GM23338 (cell line): ENCODE data around the gene G6PC2. TPM values are rescaled to one million over a fixed set of nuclear protein-coding genes. Genes with fewer than 3 reads are reported as not detected.

Experiments used
- ATAC-seq: fragments of 200-7000 bp; cut with Tn5 transposase; 3 replicates; pipeline ENCODE4 v1.9.1; 2020
- DNase-seq: peaks from one replicate; pipeline ENCODE4 v3.0.0-alpha.2; 2015; ENCODE audit warnings: low spot score
- H2AFZ ChIP-seq: fragments of 200-600 bp; sonication (generic); 2 replicates; pipeline ENCODE4 v1.8.0; 2016; ENCODE audit warnings: antibody characterized with exemption, mild to moderate bottlenecking, moderate library complexity
- H3F3A ChIP-seq: fragments of 200-600 bp; sonication (generic); replicated peaks from 2 replicates; pipeline ENCODE4 v1.8.0; 2017; ENCODE audit warnings: antibody characterized with exemption, mixed run types, low read depth
- H3K27ac ChIP-seq: fragments of 200-600 bp; sonication (generic); 2 replicates; pipeline ENCODE4 v1.6.1; 2016; ENCODE audit warnings: low read depth
- H3K27me3 ChIP-seq: fragments of 200-600 bp; sonication (generic); 2 replicates; pipeline ENCODE4 v1.8.0; 2016; ENCODE audit warnings: mild to moderate bottlenecking, mixed run types, moderate library complexity; ENCODE audit not compliant: insufficient read depth
- H3K36me3 ChIP-seq: fragments of 200-600 bp; sonication (generic); 2 replicates; pipeline ENCODE4 v1.8.0; 2016; ENCODE audit warnings: mild to moderate bottlenecking; ENCODE audit not compliant: insufficient read depth
- H3K4me1 ChIP-seq: fragments of 200-600 bp; sonication (generic); 2 replicates; pipeline ENCODE4 v1.8.0; 2016; ENCODE audit warnings: mild to moderate bottlenecking, moderate library complexity; ENCODE audit not compliant: insufficient read depth
- H3K4me2 ChIP-seq: fragments of 200-600 bp; sonication (generic); 2 replicates; pipeline ENCODE4 v1.7.1; 2017; ENCODE audit warnings: mixed run types
- H3K4me3 ChIP-seq: fragments of 200-600 bp; sonication (generic); 2 replicates; pipeline ENCODE4 v1.6.1; 2016; ENCODE audit warnings: mixed run types
- H3K79me2 ChIP-seq: fragments of 200-600 bp; sonication (generic); replicated peaks from 2 replicates; pipeline ENCODE4 v1.8.0; 2017; ENCODE audit warnings: mild to moderate bottlenecking; ENCODE audit not compliant: insufficient read depth
- H3K9me2 ChIP-seq: fragments of 200-600 bp; sonication (generic); 2 replicates; pipeline ENCODE4 v1.8.0; 2017; ENCODE audit not compliant: insufficient read depth
- H4K20me1 ChIP-seq: fragments of 200-600 bp; sonication (generic); replicated peaks from 2 replicates; pipeline ENCODE4 v1.8.0; 2017; ENCODE audit warnings: mild to moderate bottlenecking; ENCODE audit not compliant: insufficient read depth
- H3K27ac Mint-ChIP-seq: 2 replicates; pipeline ENCODE4 v1.8.0; 2020; ENCODE audit warnings: inconsistent platforms, mild to moderate bottlenecking, moderate library complexity, mixed read lengths
- H3K27me3 Mint-ChIP-seq: 3 replicates; pipeline ENCODE4 v1.8.0; 2022; ENCODE audit warnings: low read depth, mild to moderate bottlenecking, moderate library complexity, mixed read lengths, inconsistent platforms; ENCODE audit not compliant: insufficient read depth, poor library complexity
- H3K36me3 Mint-ChIP-seq: 3 replicates; pipeline ENCODE4 v1.8.0; 2021; ENCODE audit warnings: low read depth, mild to moderate bottlenecking, inconsistent platforms, moderate library complexity, mixed read lengths
- H3K4me1 Mint-ChIP-seq: 3 replicates; pipeline ENCODE4 v1.8.0; 2020; ENCODE audit warnings: mild to moderate bottlenecking, inconsistent platforms, mixed read lengths
- H3K4me3 Mint-ChIP-seq: 3 replicates; pipeline ENCODE4 v1.8.0; 2021; ENCODE audit warnings: moderate library complexity, mild to moderate bottlenecking, inconsistent platforms, mixed read lengths
- H3K9me3 Mint-ChIP-seq: 3 replicates; pipeline ENCODE4 v1.8.0; 2020; ENCODE audit warnings: moderate library complexity, mild to moderate bottlenecking, inconsistent platforms, mixed read lengths
- STAT1 ChIP-seq: IDR thresholded peaks from one replicate; pipeline ENCODE4 v1.6.1; 2016; ENCODE audit warnings: antibody characterized with exemption; ENCODE audit not compliant: unreplicated experiment
- ZNF114 ChIP-seq: fragments of 250-450 bp; sonication (Bioruptor Pico); IDR thresholded peaks from 2 replicates; pipeline ENCODE4 v1.5.0; 2020; ENCODE audit warnings: mild to moderate bottlenecking, moderate library complexity
- ZNF331 ChIP-seq: fragments of 250-450 bp; sonication (Bioruptor Pico); IDR thresholded peaks from 2 replicates; pipeline ENCODE4 v1.5.0; 2020; ENCODE audit warnings: low read depth, mild to moderate bottlenecking, moderate library complexity
- polyA plus RNA-seq: library from polyadenylated mRNA; unstranded; fragments of >200 nt; fragmentation: Nextera tagmentation; extraction: Ambion mirVana; gene quantifications from 2 replicates; pipeline ENCODE4 v1.2.1, GENCODE V29; 2016
- total RNA-seq: library from RNA; depleted of rRNA; stranded (reverse); fragments of >200 nt; shearing (Covaris generic); gene quantifications from 2 replicates; pipeline ENCODE4 v1.2.3, GENCODE V29; 2014
- TF ChIP-seq, protein P1 (sequence below): IDR thresholded peaks from 2 replicates; pipeline ENCODE4 v1.6.1; 2016; ENCODE audit warnings: antibody characterized with exemption
- TF ChIP-seq, protein P2 (sequence below): fragments of 250-450 bp; sonication (Bioruptor Pico); IDR thresholded peaks from 2 replicates; pipeline ENCODE4 v1.5.0; 2020; ENCODE audit warnings: mild to moderate bottlenecking, moderate library complexity

The G6PC2 gene
- total and polyA plus RNA-seq, 2 experiments from 2014 or later, result not detected

DNA sequence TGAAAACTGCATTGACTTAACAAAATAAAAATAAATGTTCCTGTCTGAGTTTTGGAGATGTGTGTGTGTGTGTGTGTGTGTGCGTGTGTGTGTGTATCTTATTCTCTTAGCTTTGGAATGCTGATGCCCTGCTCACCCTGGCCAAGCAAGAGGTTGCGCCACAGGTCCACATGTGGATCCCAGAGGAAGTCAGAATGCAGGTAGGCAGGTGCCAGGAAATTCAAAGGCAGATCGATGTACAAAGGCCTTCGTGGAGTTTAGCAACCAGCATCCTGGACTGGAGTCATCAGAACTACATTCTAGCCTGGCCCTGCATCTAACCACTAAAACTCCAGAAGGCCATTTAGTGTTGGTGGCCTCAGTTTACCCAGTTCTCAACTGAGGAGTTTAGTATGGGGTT lies 12.4 kb downstream of the G6PC2 start (continued):
- TF ChIP-seq, protein P1, sequence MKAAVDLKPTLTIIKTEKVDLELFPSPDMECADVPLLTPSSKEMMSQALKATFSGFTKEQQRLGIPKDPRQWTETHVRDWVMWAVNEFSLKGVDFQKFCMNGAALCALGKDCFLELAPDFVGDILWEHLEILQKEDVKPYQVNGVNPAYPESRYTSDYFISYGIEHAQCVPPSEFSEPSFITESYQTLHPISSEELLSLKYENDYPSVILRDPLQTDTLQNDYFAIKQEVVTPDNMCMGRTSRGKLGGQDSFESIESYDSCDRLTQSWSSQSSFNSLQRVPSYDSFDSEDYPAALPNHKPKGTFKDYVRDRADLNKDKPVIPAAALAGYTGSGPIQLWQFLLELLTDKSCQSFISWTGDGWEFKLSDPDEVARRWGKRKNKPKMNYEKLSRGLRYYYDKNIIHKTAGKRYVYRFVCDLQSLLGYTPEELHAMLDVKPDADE, result no peak
- TF ChIP-seq STAT1 (no peak), ZNF114 (no peak)
- TF ChIP-seq, protein P2, sequence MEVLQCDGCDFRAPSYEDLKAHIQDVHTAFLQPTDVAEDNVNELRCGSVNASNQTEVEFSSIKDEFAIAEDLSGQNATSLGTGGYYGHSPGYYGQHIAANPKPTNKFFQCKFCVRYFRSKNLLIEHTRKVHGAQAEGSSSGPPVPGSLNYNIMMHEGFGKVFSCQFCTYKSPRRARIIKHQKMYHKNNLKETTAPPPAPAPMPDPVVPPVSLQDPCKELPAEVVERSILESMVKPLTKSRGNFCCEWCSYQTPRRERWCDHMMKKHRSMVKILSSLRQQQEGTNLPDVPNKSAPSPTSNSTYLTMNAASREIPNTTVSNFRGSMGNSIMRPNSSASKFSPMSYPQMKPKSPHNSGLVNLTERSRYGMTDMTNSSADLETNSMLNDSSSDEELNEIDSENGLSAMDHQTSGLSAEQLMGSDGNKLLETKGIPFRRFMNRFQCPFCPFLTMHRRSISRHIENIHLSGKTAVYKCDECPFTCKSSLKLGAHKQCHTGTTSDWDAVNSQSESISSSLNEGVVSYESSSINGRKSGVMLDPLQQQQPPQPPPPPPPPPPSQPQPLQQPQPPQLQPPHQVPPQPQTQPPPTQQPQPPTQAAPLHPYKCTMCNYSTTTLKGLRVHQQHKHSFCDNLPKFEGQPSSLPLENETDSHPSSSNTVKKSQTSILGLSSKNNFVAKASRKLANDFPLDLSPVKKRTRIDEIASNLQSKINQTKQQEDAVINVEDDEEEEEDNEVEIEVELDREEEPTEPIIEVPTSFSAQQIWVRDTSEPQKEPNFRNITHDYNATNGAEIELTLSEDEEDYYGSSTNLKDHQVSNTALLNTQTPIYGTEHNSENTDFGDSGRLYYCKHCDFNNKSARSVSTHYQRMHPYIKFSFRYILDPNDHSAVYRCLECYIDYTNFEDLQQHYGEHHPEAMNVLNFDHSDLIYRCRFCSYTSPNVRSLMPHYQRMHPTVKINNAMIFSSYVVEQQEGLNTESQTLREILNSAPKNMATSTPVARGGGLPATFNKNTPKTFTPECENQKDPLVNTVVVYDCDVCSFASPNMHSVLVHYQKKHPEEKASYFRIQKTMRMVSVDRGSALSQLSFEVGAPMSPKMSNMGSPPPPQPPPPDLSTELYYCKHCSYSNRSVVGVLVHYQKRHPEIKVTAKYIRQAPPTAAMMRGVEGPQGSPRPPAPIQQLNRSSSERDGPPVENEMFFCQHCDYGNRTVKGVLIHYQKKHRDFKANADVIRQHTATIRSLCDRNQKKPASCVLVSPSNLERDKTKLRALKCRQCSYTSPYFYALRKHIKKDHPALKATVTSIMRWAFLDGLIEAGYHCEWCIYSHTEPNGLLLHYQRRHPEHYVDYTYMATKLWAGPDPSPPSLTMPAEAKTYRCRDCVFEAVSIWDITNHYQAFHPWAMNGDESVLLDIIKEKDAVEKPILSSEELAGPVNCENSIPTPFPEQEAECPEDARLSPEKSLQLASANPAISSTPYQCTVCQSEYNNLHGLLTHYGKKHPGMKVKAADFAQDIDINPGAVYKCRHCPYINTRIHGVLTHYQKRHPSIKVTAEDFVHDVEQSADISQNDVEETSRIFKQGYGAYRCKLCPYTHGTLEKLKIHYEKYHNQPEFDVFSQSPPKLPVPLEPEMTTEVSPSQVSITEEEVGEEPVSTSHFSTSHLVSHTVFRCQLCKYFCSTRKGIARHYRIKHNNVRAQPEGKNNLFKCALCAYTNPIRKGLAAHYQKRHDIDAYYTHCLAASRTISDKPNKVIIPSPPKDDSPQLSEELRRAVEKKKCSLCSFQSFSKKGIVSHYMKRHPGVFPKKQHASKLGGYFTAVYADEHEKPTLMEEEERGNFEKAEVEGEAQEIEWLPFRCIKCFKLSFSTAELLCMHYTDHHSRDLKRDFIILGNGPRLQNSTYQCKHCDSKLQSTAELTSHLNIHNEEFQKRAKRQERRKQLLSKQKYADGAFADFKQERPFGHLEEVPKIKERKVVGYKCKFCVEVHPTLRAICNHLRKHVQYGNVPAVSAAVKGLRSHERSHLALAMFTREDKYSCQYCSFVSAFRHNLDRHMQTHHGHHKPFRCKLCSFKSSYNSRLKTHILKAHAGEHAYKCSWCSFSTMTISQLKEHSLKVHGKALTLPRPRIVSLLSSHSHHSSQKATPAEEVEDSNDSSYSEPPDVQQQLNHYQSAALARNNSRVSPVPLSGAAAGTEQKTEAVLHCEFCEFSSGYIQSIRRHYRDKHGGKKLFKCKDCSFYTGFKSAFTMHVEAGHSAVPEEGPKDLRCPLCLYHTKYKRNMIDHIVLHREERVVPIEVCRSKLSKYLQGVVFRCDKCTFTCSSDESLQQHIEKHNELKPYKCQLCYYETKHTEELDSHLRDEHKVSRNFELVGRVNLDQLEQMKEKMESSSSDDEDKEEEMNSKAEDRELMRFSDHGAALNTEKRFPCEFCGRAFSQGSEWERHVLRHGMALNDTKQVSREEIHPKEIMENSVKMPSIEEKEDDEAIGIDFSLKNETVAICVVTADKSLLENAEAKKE (CRISPR knock-in tag), result no peak

DNA sequence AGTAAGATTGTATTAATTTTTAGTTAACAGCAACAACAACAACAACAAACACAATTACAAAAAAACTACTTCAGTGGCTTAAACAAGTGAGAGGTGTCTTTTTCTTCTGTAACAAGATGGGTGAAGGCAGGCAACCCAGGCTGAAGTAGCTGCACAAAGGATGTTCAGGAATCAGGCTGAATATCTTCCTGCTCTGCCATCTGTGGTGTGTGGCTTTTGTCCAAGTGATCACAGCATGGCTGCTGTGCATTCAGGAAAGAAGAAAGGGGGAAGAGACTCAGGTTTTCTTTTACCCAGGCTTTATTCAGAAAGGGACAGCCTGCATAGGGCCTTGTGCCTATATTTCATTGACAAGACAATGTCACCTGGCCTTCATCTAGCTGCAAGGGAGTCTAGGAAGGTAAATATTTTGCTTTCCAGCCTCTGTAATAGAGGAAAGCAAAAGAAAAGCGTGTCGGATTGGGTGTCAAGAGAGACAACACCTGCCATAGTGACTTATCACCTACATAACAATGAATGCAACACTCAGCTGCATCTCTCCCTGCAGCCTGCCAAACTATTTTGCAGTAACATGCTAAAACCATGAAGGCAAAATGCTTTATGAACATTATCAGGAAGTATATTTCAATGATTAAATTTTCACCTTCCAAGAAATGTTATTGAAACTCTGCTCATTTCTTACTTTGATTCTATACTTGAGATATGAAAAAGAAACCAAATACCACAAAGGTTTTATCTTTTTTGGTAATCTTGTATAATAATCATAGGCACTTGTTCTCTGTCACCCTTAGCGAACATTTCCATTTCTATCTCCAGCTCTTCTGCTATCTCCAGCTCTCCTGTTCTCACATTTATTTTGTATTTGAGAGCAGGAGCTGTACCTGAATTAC lies 14.6 kb downstream of the G6PC2 start:
- H3K27me3 ChIP-seq, result peaks cover 8% of the 10 kb centered on the region; the same call in 1 of the 2 replicates
- H3K79me2 ChIP-seq, result no peaks in the 10 kb centered on the region
- H2AFZ ChIP-seq, result no peak overlapping the region
- peaks cover 11% of the 10 kb centered on the region; the same call in 2 of the 3 replicates for H3K9me3 Mint-ChIP-seq
- H3K36me3 ChIP-seq, result peaks cover 9% of the 10 kb centered on the region; the same call in 1 of the 2 replicates
- H3K4me1 Mint-ChIP-seq, result peaks cover 39% of the 10 kb centered on the region
- H3K27ac ChIP-seq, result no peak overlapping the region
- H3K27me3 Mint-ChIP-seq, result peaks cover 13% of the 10 kb centered on the region
- no peak overlapping the region for H3K4me2 ChIP-seq
- no peak for DNase-seq
- no peaks in the 10 kb centered on the region for H3F3A ChIP-seq
- peaks cover 11% of the 10 kb centered on the region; the same call in 2 of the 3 replicates for H3K36me3 Mint-ChIP-seq
- H3K9me2 ChIP-seq, result no peaks in the 10 kb centered on the region
- no peak for ATAC-seq
- H3K27ac Mint-ChIP-seq, result no peak overlapping the region
- no peaks in the 10 kb centered on the region for H4K20me1 ChIP-seq
- H3K4me1 ChIP-seq, result peaks cover 42% of the 10 kb centered on the region
- H3K4me3 Mint-ChIP-seq, result no peak overlapping the region
- no peak overlapping the region for H3K4me3 ChIP-seq
- TF ChIP-seq, protein P2 (CRISPR knock-in tag), result no peak
- TF ChIP-seq ZNF331 (CRISPR knock-in tag), result no peak
- TF ChIP-seq STAT1, result no peak
